H9 (cell line): ENCODE measurements around the gene ZNF275. TPM values are rescaled to one million over a fixed set of nuclear protein-coding genes. Genes with fewer than 3 reads are reported as not detected.

Source experiments
- DNase-seq: peaks from one replicate; pipeline ENCODE4 v3.0.0-alpha.2; 2017
- H2AFZ ChIP-seq: one replicate; pipeline ENCODE4 v1.6.1; 2013; ENCODE audit warnings: mild to moderate bottlenecking, low read length, control low read depth, moderate library complexity
- H2AK5ac ChIP-seq: 2 replicates; pipeline ENCODE4 v1.6.1; 2013; ENCODE audit warnings: low read length, control low read depth, mixed read lengths; ENCODE audit not compliant: insufficient read length
- H2BK120ac ChIP-seq: one replicate; pipeline ENCODE4 v1.6.1; 2013; ENCODE audit warnings: low read depth, mild to moderate bottlenecking, low read length, control low read depth, inconsistent platforms; ENCODE audit not compliant: poor library complexity, severe bottlenecking
- H2BK12ac ChIP-seq: 2 replicates; pipeline ENCODE4 v1.6.1; 2013; ENCODE audit warnings: low read length, control low read depth, mixed read lengths, low read depth; ENCODE audit not compliant: insufficient read length
- H2BK15ac ChIP-seq: 2 replicates; pipeline ENCODE4 v1.6.1; 2013; ENCODE audit warnings: low read depth, low read length, control low read depth
- H2BK20ac ChIP-seq: one replicate; pipeline ENCODE4 v1.6.1; 2013; ENCODE audit warnings: low read depth, mild to moderate bottlenecking, low read length, control low read depth, inconsistent platforms; ENCODE audit not compliant: poor library complexity, severe bottlenecking
- H2BK5ac ChIP-seq: 2 replicates; pipeline ENCODE4 v1.6.1; 2013; ENCODE audit warnings: low read length, control low read depth, mixed read lengths; ENCODE audit not compliant: insufficient read length
- H3K14ac ChIP-seq: 2 replicates; pipeline ENCODE4 v1.6.1; 2013; ENCODE audit warnings: low read length, control low read depth; ENCODE audit not compliant: insufficient read depth
- H3K18ac ChIP-seq: 2 replicates; pipeline ENCODE4 v1.6.1; 2013; ENCODE audit warnings: low read depth, mild to moderate bottlenecking, mixed read lengths, low read length, control low read depth; ENCODE audit not compliant: insufficient read length
- H3K23ac ChIP-seq: 2 replicates; pipeline ENCODE4 v1.6.1; 2013; ENCODE audit warnings: low read length, control low read depth, mixed read lengths, low read depth; ENCODE audit not compliant: insufficient read length
- H3K23me2 ChIP-seq: 2 replicates; pipeline ENCODE4 v1.6.1; 2013; ENCODE audit warnings: low read depth, mild to moderate bottlenecking, mixed read lengths, low read length, control low read depth; ENCODE audit not compliant: insufficient read length, poor library complexity, severe bottlenecking
- H3K27ac ChIP-seq: 2 replicates; pipeline ENCODE4 v1.5.1; 2013; ENCODE audit warnings: low read length, control low read depth, mixed read lengths, low read depth; ENCODE audit not compliant: insufficient read length
- H3K27me3 ChIP-seq: 2 replicates; pipeline ENCODE4 v1.6.1; 2013; ENCODE audit warnings: low read length, control low read depth, inconsistent platforms; ENCODE audit not compliant: insufficient read depth
- H3K4ac ChIP-seq: 2 replicates; pipeline ENCODE4 v1.6.1; 2013; ENCODE audit warnings: low read depth, mild to moderate bottlenecking, control low read depth, inconsistent platforms, low read length, moderate library complexity
- H3K4me1 ChIP-seq: 2 replicates; pipeline ENCODE4 v1.6.1; 2013; ENCODE audit warnings: low read length, control low read depth, inconsistent platforms; ENCODE audit not compliant: insufficient read depth
- H3K4me2 ChIP-seq: 2 replicates; pipeline ENCODE4 v1.6.1; 2013; ENCODE audit warnings: low read length, control low read depth, mixed read lengths; ENCODE audit not compliant: insufficient read length, insufficient read depth
- H3K56ac ChIP-seq: 2 replicates; pipeline ENCODE4 v1.6.1; 2013; ENCODE audit warnings: low read depth, mild to moderate bottlenecking, mixed read lengths, low read length, control low read depth; ENCODE audit not compliant: insufficient read length
- H3K79me1 ChIP-seq: 2 replicates; pipeline ENCODE4 v1.6.1; 2013; ENCODE audit warnings: low read depth, mild to moderate bottlenecking, moderate library complexity, low read length, control low read depth, inconsistent platforms; ENCODE audit not compliant: insufficient read depth, poor library complexity, severe bottlenecking
- H3K79me2 ChIP-seq: 2 replicates; pipeline ENCODE4 v1.6.1; 2013; ENCODE audit warnings: low read length, control low read depth, inconsistent platforms; ENCODE audit not compliant: insufficient read depth
- H3K9ac ChIP-seq: 2 replicates; pipeline ENCODE4 v1.6.1; 2013; ENCODE audit warnings: low read length, control low read depth, mixed read lengths; ENCODE audit not compliant: insufficient read length; ENCODE audit errors: extremely low read depth
- H3K9me3 ChIP-seq: one replicate; pipeline ENCODE4 v1.6.1; 2013; ENCODE audit warnings: low read depth, low read length, inconsistent platforms; ENCODE audit not compliant: control insufficient read depth
- H3T11ph ChIP-seq: one replicate; pipeline ENCODE4 v1.6.1; 2013; ENCODE audit warnings: mild to moderate bottlenecking, low read length, control low read depth, inconsistent platforms
- H4K20me1 ChIP-seq: one replicate; pipeline ENCODE4 v1.6.1; 2013; ENCODE audit not compliant: control insufficient read depth, insufficient read length, insufficient read depth
- H4K5ac ChIP-seq: 2 replicates; pipeline ENCODE4 v1.6.1; 2013; ENCODE audit warnings: low read depth, mild to moderate bottlenecking, mixed read lengths, low read length, control low read depth; ENCODE audit not compliant: insufficient read length
- H4K8ac ChIP-seq: replicated peaks from 2 replicates; pipeline ENCODE4 v1.6.1; 2013; ENCODE audit warnings: low read length, control low read depth, mixed read lengths, low read depth; ENCODE audit not compliant: insufficient read length
- H4K91ac ChIP-seq: 2 replicates; pipeline ENCODE4 v1.6.1; 2013; ENCODE audit warnings: low read depth, mild to moderate bottlenecking, moderate library complexity, mixed read lengths, low read length, control low read depth; ENCODE audit not compliant: insufficient read length
- H3K27ac Mint-ChIP-seq, 3 experiments: 2 replicates in 2 of 3; 3 replicates in 1 of 3; pipeline ENCODE4 v1.8.0; 2020 to 2021; ENCODE audit warnings: mixed read lengths in 3 of 3, mild to moderate bottlenecking in 1 of 3, moderate library complexity in 1 of 3
- H3K27me3 Mint-ChIP-seq: 2 replicates; pipeline ENCODE4 v1.8.0; 2021; ENCODE audit warnings: low read depth, mild to moderate bottlenecking, moderate library complexity, mixed read lengths
- H3K36me3 Mint-ChIP-seq, 3 experiments: 2 replicates in 2 of 3; 3 replicates in 1 of 3; pipeline ENCODE4 v1.8.0; 2020 to 2021; ENCODE audit warnings: low read depth in 3 of 3, mixed read lengths in 3 of 3; ENCODE audit not compliant: insufficient read depth in 1 of 3
- H3K4me1 Mint-ChIP-seq, 2 experiments: 2 replicates each; pipeline ENCODE4 v1.8.0; 2020; ENCODE audit warnings: mixed read lengths in 2 of 2
- H3K4me3 Mint-ChIP-seq, 2 experiments: 2 replicates in 1 of 2; 3 replicates in 1 of 2; pipeline ENCODE4 v1.8.0; 2020 to 2021; ENCODE audit warnings: mild to moderate bottlenecking in 2 of 2, mixed read lengths in 2 of 2, moderate library complexity in 1 of 2
- H3K9me3 Mint-ChIP-seq, 2 experiments: 2 replicates in 1 of 2; 3 replicates in 1 of 2; pipeline ENCODE4 v1.8.0; 2020; ENCODE audit warnings: mild to moderate bottlenecking in 2 of 2, mixed read lengths in 2 of 2, moderate library complexity in 1 of 2
- WGBS: extraction: QIAGEN DNeasy Blood & Tissue Kit; methylation state at CpG from one replicate; pipeline ENCODE4 v1.1.7; 2013; ENCODE audit warnings: missing lambda C conversion rate, low lambda C conversion rate, mixed read lengths; ENCODE audit not compliant: insufficient read length; ENCODE audit errors: extremely low coverage; 5-methylcytosine and 5-hydroxymethylcytosine counted together
- total RNA-seq: library from RNA; stranded (reverse); gene quantifications from 2 replicates; pipeline ENCODE4 v1.2.1, GENCODE V29; 2021
- TF ChIP-seq, protein P1 (sequence below): fragments of 200-600 bp; sonication (generic); conservative IDR thresholded peaks from 3 replicates; pipeline ENCODE4 v1.8.0; 2021; ENCODE audit warnings: antibody characterized with exemption, mild to moderate bottlenecking

Gene ZNF275
- total RNA-seq, 1 experiment from 2014 or later: 11.8 TPM

DNA sequence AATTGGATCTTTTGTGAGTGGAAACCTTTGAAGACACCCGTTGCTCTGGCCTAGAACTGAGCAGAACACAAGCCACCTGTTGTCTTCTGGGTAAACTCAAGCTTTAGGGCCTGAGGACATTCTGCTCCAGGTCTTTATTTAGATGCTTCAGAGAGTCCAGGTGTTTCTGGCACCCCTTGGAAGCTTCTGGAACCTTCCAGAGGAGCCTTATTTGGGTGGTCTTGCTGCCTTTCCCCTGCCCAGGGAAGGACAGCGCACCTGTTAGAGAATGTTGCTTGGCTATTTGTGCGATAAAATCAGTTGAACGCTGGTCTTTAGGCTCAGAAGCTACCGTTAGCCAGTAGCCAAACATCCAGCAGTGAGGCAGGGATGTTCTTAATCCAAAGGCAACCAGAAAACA lies 3.0 kb downstream of the ZNF275 start:
- Histone ChIP-seq H3K9ac (no peak overlapping the region), H2BK12ac (no peak overlapping the region), H3K9me3 (peaks cover 18% of the 10 kb centered on the region), H3K27me3 (no peaks in the 10 kb centered on the region), H3K4me2 (no peak overlapping the region), H3K4me1 (no peaks in the 10 kb centered on the region), H3K4ac (no peak overlapping the region), H2AK5ac (no peak overlapping the region), H3K18ac (no peak overlapping the region), H4K20me1 (no peaks in the 10 kb centered on the region), H3T11ph (no peak overlapping the region), H2BK20ac (no peak overlapping the region), H2BK120ac (no peak overlapping the region), H2BK15ac (no peak overlapping the region), H2AFZ (no peak overlapping the region), H3K56ac (no peak overlapping the region), H3K79me2 (no peaks in the 10 kb centered on the region), H2BK5ac (no peak overlapping the region), H3K14ac (no peak overlapping the region), H3K79me1 (no peaks in the 10 kb centered on the region), H3K27ac (no peak overlapping the region), H3K23me2 (no peaks in the 10 kb centered on the region), H3K23ac (no peak overlapping the region), H4K8ac (no peak overlapping the region), H4K91ac (no peak overlapping the region), H4K5ac (no peak overlapping the region)
- peaks cover 74 to 81% of the 10 kb centered on the region in 2 experiments for H3K9me3 Mint-ChIP-seq
- no peak for DNase-seq
- peaks cover 10 to 17% of the 10 kb centered on the region in 2 experiments for H3K4me1 Mint-ChIP-seq
- no peak overlapping the region for H3K27ac Mint-ChIP-seq
- peaks cover 29 to 45% (median 36%) of the 10 kb centered on the region in 3 experiments for H3K36me3 Mint-ChIP-seq
- H3K4me3 Mint-ChIP-seq: no peak overlapping the region
- peaks cover 6% of the 10 kb centered on the region; the same call in 1 of the 2 replicates for H3K27me3 Mint-ChIP-seq
- TF ChIP-seq, protein P1, sequence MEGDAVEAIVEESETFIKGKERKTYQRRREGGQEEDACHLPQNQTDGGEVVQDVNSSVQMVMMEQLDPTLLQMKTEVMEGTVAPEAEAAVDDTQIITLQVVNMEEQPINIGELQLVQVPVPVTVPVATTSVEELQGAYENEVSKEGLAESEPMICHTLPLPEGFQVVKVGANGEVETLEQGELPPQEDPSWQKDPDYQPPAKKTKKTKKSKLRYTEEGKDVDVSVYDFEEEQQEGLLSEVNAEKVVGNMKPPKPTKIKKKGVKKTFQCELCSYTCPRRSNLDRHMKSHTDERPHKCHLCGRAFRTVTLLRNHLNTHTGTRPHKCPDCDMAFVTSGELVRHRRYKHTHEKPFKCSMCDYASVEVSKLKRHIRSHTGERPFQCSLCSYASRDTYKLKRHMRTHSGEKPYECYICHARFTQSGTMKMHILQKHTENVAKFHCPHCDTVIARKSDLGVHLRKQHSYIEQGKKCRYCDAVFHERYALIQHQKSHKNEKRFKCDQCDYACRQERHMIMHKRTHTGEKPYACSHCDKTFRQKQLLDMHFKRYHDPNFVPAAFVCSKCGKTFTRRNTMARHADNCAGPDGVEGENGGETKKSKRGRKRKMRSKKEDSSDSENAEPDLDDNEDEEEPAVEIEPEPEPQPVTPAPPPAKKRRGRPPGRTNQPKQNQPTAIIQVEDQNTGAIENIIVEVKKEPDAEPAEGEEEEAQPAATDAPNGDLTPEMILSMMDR: no peak
- whole genome bisulfite sequencing: no CpG with 5 or more reads among the region's 5 CpGs
